ENCODE data around the gene TGM6. TPM values are rescaled to one million over a fixed set of nuclear protein-coding genes. Genes with fewer than 3 reads are reported as not detected.

The TGM6 gene
- total RNA-seq, 2 experiments from 2014 or later, result not detected

DNA sequence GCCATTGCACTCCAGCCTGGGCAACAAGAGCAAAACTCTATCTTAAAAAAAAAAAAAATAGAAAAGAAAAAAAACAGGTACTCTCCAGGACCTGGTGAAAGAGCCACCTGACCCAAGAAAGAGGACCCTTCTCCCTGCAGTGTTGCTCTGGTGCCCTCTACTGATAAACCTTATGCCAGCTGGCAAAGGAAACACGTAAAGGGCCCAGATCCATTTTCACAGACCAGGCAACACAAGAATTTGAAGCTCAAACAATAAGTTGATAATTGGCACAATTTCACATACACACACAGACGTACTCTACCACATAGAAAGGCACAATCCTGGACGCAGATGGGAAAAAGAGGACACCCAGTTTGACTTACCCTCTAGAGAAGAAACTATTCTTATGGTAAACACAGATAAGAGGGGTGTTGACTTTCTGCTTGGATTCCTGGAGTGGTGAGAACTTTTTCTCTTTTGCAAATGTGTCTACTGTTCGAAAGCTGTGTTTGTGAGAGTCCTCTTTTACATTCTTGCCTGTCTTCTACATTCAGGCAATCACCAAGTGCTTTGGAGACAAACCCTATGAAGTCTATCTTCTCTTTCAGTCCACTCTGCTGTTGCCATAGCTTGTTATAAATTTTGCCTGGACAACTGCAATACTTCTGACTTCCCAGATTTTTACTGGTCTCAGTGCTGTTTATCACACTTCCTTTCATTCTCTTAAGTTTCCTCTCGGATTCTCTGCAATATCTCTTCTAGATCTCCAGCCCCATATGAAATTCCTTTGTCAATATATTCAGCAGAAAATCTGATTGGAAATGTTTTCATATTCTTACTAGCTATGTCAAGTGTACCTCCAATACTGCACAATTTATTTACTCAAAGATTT, 96.3 kb downstream of the TGM6 start:
- H3K4me3 ChIP-seq (ENCODE audit: low read length), result no peak overlapping the region
- TF ChIP-seq, protein P1, sequence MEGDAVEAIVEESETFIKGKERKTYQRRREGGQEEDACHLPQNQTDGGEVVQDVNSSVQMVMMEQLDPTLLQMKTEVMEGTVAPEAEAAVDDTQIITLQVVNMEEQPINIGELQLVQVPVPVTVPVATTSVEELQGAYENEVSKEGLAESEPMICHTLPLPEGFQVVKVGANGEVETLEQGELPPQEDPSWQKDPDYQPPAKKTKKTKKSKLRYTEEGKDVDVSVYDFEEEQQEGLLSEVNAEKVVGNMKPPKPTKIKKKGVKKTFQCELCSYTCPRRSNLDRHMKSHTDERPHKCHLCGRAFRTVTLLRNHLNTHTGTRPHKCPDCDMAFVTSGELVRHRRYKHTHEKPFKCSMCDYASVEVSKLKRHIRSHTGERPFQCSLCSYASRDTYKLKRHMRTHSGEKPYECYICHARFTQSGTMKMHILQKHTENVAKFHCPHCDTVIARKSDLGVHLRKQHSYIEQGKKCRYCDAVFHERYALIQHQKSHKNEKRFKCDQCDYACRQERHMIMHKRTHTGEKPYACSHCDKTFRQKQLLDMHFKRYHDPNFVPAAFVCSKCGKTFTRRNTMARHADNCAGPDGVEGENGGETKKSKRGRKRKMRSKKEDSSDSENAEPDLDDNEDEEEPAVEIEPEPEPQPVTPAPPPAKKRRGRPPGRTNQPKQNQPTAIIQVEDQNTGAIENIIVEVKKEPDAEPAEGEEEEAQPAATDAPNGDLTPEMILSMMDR (IDR thresholded peaks at IDR 0.05), result no peak
- H3K36me3 ChIP-seq (ENCODE audit: insufficient read depth, low read length), result peaks cover 7% of the 10 kb centered on the region
- H3K4me1 ChIP-seq (ENCODE audit: insufficient read depth, low read length), result no peaks in the 10 kb centered on the region
- CTCF ChIA-PET, result interaction anchor here (1.7 kb wide), 1 partner anchor 45 kb away, joined by 6 read pairs; no protein-coding TSS in a partner anchor
- Mint-ChIP-seq H3K27me3 (no peaks in the 10 kb centered on the region), H3K27ac (no peak overlapping the region), H3K36me3 (ENCODE audit: low read depth) (peaks cover 31% of the 10 kb centered on the region), H3K4me1 (ENCODE audit: low read depth) (peaks cover 7% of the 10 kb centered on the region), H3K9me3 (peaks cover 2% of the 10 kb centered on the region), H3K4me3 (no peak overlapping the region)
- no peaks in the 10 kb centered on the region for H3K27me3 ChIP-seq (ENCODE audit: control insufficient read depth in 1 of 2, insufficient read depth in 2 of 2, low read length in 2 of 2)
- intact Hi-C loops (cut with DNase I, micrococcal nuclease), result no loop called here
- peaks cover 4 to 14% of the 10 kb centered on the region in 2 experiments for H3K9me3 ChIP-seq (ENCODE audit: control insufficient read depth in 1 of 2, insufficient read depth in 1 of 2, low read length in 2 of 2)
- ATAC-seq (ENCODE audit: poor library complexity), result no peak
- H3K27ac ChIP-seq (ENCODE audit: low read depth in 1 of 2, low read length in 2 of 2), result no peak overlapping the region
- DNase-seq, result no peak
- POLR2A ChIA-PET, result no interaction called here

DNA sequence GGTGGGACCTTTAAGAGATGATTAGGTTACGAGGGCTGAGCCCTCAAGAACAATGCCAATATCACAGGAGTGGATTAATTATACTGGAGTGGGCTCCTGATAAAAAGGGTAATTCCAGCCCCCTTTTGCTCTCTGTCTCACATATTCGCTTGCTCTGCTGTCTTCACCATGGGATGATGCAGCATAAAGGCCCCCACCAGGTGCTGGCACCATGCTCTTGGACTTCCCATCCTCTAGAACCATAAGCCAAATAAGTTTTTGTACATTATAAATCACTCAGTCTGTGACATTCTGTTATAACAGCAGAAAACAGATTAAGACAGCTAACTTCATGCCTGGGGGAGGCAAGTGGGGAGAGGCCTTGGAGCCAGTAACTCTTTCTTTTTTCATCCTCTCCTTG, 99.7 kb downstream of the TGM6 start:
- H3K36me3 Mint-ChIP-seq (ENCODE audit: low read depth), result peaks cover 65% of the 10 kb centered on the region
- Histone ChIP-seq H3K4me1 (ENCODE audit: insufficient read depth, low read length) (no peaks in the 10 kb centered on the region), H3K9me3 (ENCODE audit: control insufficient read depth in 1 of 2, insufficient read depth in 1 of 2, low read length in 2 of 2) (peaks cover 4 to 14% of the 10 kb centered on the region in 2 experiments), H3K27ac (ENCODE audit: low read depth in 1 of 2, low read length in 2 of 2) (no peak overlapping the region), H3K27me3 (ENCODE audit: control insufficient read depth in 1 of 2, insufficient read depth in 2 of 2, low read length in 2 of 2) (no peaks in the 10 kb centered on the region), H3K4me3 (ENCODE audit: low read length) (no peak overlapping the region), H3K36me3 (ENCODE audit: insufficient read depth, low read length) (peaks cover 32% of the 10 kb centered on the region)
- no peak for DNase-seq
- H3K4me3 Mint-ChIP-seq, result no peak overlapping the region
- CTCF ChIA-PET, result no interaction called here
- peaks cover 2% of the 10 kb centered on the region for H3K9me3 Mint-ChIP-seq
- POLR2A ChIA-PET, result interaction anchor here (0.8 kb wide), 1 partner anchor 9 kb away, joined by 3 read pairs; no protein-coding TSS in a partner anchor
- H3K4me1 Mint-ChIP-seq (ENCODE audit: low read depth), result no peaks in the 10 kb centered on the region
- no peak for ATAC-seq (ENCODE audit: poor library complexity)
- H3K27ac Mint-ChIP-seq, result no peak overlapping the region
- TF ChIP-seq, protein P1 (IDR thresholded peaks at IDR 0.05), result no peak
- intact Hi-C loops (cut with DNase I, micrococcal nuclease), result no loop called here
- H3K27me3 Mint-ChIP-seq, result no peaks in the 10 kb centered on the region

Other genes with a start within 250 kb of the TGM6 start
- not detected for gene TGM3, start 84.9 kb upstream of the TGM6 start, total RNA-seq
- gene SNRPB, start 89.9 kb downstream of the TGM6 start, total RNA-seq, result 100 to 1,000 TPM; 146 to 147 TPM
- gene ZNF343, start 128.0 kb downstream of the TGM6 start, total RNA-seq, result 1 to 10 TPM; 5.0 to 5.1 TPM
- not detected for gene TMC2, start 155.7 kb downstream of the TGM6 start, total RNA-seq

All from CD4-positive, alpha-beta T cell (primary cell).